ENCODE results near the gene NEURL1.

- no peak for TF ChIP-seq CTCF (IDR thresholded peaks at IDR 0.05)
- TF ChIP-seq TCF7L2 (IDR thresholded peaks at IDR 0.05; ENCODE audit: low read depth, low read length): no peak
Measured at GRCh38 chr10:103619424-103620351, 126.2 kb downstream of the NEURL1 start.
